ENCODE measurements around the gene RNF157. TPM values are rescaled to one million over a fixed set of nuclear protein-coding genes. Genes with fewer than 3 reads are reported as not detected.
A peak's percentile ranks its signal among the peaks of the same experiment; 100 is the strongest.
"Not testable (repeated sequence)": the region's sequence is repeated elsewhere in the genome, so short reads cannot be mapped to it uniquely, and the experiment has no call there.

The RNF157 gene
- total RNA-seq, 4 donors from 2014 or later: 50.5 to 142 (median 85.3) TPM

- in situ Hi-C loops (cut with MboI; ENCODE audit: low sequenced_read_pairs in 4 of 4) (no loop called here), intact Hi-C loops (cut with DNase I; ENCODE audit: low total_unique reads) (no loop called here)
- H3K4me1 ChIP-seq: peaks cover 63 to 64% of the 10 kb centered on the region in 2 donors
- H3K9me3 ChIP-seq: no peaks in the 10 kb centered on the region
- no peaks in the 10 kb centered on the region for H3K27me3 ChIP-seq
- H3K36me3 ChIP-seq: no peaks in the 10 kb centered on the region
- ATAC-seq: peak; percentile 18 to 34
- peak overlapping the region; percentile 90 to 98 (median 95) for H3K27ac ChIP-seq
- peak; percentile 40 to 45 for TF ChIP-seq POLR2A (IDR thresholded peaks at IDR 0.05)
- TF ChIP-seq CTCF (IDR thresholded peaks at IDR 0.05 in 4 of 5, conservative IDR thresholded peaks at IDR 0.05 in 1 of 5): no peak
- DNase-seq: peak in 1 of 2 donors; percentile 79
- peak overlapping the region in 1 of 4 donors; percentile 41 for H3K4me3 ChIP-seq
These were observed 30.7 kb upstream of the RNF157 start for GRCh38 chr17:76270770-76271668.

- no peak for TF ChIP-seq CTCF (IDR thresholded peaks at IDR 0.05 in 4 of 5, conservative IDR thresholded peaks at IDR 0.05 in 1 of 5)
- TF ChIP-seq POLR2A (IDR thresholded peaks at IDR 0.05): no peak
- Histone ChIP-seq H3K4me3 (peak overlapping the region in 1 of 4 donors; percentile 81), H3K4me1 (peaks cover 63 to 64% of the 10 kb centered on the region in 2 donors), H3K9me3 (no peaks in the 10 kb centered on the region), H3K36me3 (no peaks in the 10 kb centered on the region), H3K27ac (peak overlapping the region; percentile 90 to 98 (median 95)), H3K27me3 (no peaks in the 10 kb centered on the region)
- ATAC-seq (no peak), DNase-seq (no peak)
- in situ Hi-C loops (cut with MboI; ENCODE audit: low sequenced_read_pairs in 4 of 4): no loop called here
- intact Hi-C loops (cut with DNase I; ENCODE audit: low total_unique reads): no loop called here
These were observed 29.9 kb upstream of the RNF157 start for GRCh38 chr17:76270127-76270592.

GRCh38 chr17:76268991-76269981, 29.0 kb upstream of the RNF157 start:
- Histone ChIP-seq H3K27ac (peak overlapping the region; percentile 90 to 98 (median 95)), H3K36me3 (no peaks in the 10 kb centered on the region), H3K27me3 (no peaks in the 10 kb centered on the region), H3K4me3 (peak overlapping the region in 2 of 4 donors; percentile 2 to 81), H3K4me1 (peaks cover 67% of the 10 kb centered on the region in 2 donors), H3K9me3 (no peaks in the 10 kb centered on the region)
- peak in 1 of 2 donors; percentile 18 for TF ChIP-seq POLR2A (IDR thresholded peaks at IDR 0.05)
- TF ChIP-seq CTCF (IDR thresholded peaks at IDR 0.05 in 4 of 5, conservative IDR thresholded peaks at IDR 0.05 in 1 of 5): no peak
- peak in 1 of 2 donors; percentile 72 for DNase-seq
- peak in 1 of 2 donors; percentile 1 for ATAC-seq
- in situ Hi-C loops (cut with MboI; ENCODE audit: low sequenced_read_pairs in 4 of 4) (no loop called here), intact Hi-C loops (cut with DNase I; ENCODE audit: low total_unique reads) (loop anchor here (5.0 to 10.0 kb wide), 3 partner anchors 72 to 484 kb away; partner anchors contain the start of genes MFSD11, SRSF2 and UNK)

GRCh38 chr17:76268015-76268749, 27.9 kb upstream of the RNF157 start:
- Histone ChIP-seq H3K4me1 (peaks cover 78% of the 10 kb centered on the region in 2 donors), H3K27ac (peak overlapping the region; percentile 90 to 98 (median 95)), H3K9me3 (no peaks in the 10 kb centered on the region), H3K36me3 (no peaks in the 10 kb centered on the region), H3K27me3 (no peaks in the 10 kb centered on the region), H3K4me3 (peak overlapping the region in 3 of 4 donors; percentile 21 to 81 (median 80))
- peak; percentile 24 to 31 for ATAC-seq
- intact Hi-C loops (cut with DNase I; ENCODE audit: low total_unique reads) (loop anchor here (5.0 to 10.0 kb wide), 3 partner anchors 71 to 483 kb away; partner anchors contain the start of genes MFSD11, SRSF2 and UNK), in situ Hi-C loops (cut with MboI; ENCODE audit: low sequenced_read_pairs in 4 of 4) (no loop called here)
- DNase-seq: peak; percentile 88 to 92
- TF ChIP-seq CTCF (IDR thresholded peaks at IDR 0.05 in 4 of 5, conservative IDR thresholded peaks at IDR 0.05 in 1 of 5): no peak
- peak; percentile 66 to 77 for TF ChIP-seq POLR2A (IDR thresholded peaks at IDR 0.05)

GRCh38 chr17:76267581-76268001, 27.3 kb upstream of the RNF157 start:
- in situ Hi-C loops (cut with MboI; ENCODE audit: low sequenced_read_pairs in 4 of 4); H3K9me3 ChIP-seq; H3K36me3 ChIP-seq; DNase-seq; H3K27me3 ChIP-seq; ATAC-seq: not testable (repeated sequence)
- Histone ChIP-seq H3K27ac (peak overlapping the region; percentile 90 to 98 (median 95)), H3K4me3 (peak overlapping the region in 3 of 4 donors; percentile 21 to 81 (median 80)), H3K4me1 (peaks cover 77 to 79% of the 10 kb centered on the region in 2 donors)
- intact Hi-C loops (cut with DNase I; ENCODE audit: low total_unique reads): loop anchor here (5.0 to 10.0 kb wide), 3 partner anchors 70 to 483 kb away; partner anchors contain the start of genes MFSD11, SRSF2 and UNK

Data from gastrocnemius medialis (tissue), 4 donors.